Heart left ventricle (tissue), 13 donors: ENCODE data around the gene CTNNA3.

Experiments used
- CTCF ChIP-seq, 12 donors: fragments of 200-600 bp; sonication (generic) in 4 of 12; IDR thresholded peaks; one replicate each; pipeline versions ENCODE4 v1.5.0 to v1.8.0; 2018 to 2022; ENCODE audit warnings: antibody characterized with exemption in 12 of 12, mild to moderate bottlenecking in 5 of 12
- POLR2A ChIP-seq, 2 donors: fragments of 450-650 bp; IDR thresholded peaks; one replicate each; pipeline ENCODE4 v1.6.1; 2017; ENCODE audit warnings: antibody characterized with exemption in 2 of 2, mild to moderate bottlenecking in 2 of 2, moderate library complexity in 2 of 2
- donor health status: ischemic (EF 13 %, LVEDD 7.1; RV severe dilation, severe dysfunction).
- donor health status: DM: no; HTN: yes; CAD: no.
- donor health status: DM: no; HTN: no; CAD: no.
- donor health status: ischemic (EF 25% LVEDD 6.9; RV normal size, moderate dysfunction).
- donor health status: ischemic (EF 25% LVEDD 5.7; RV mildly dilated, moderate dysfunction).
- donor health status: ischemic (EF 35%, LVEDD 5.7; RV mildly dilated, moderate dysfunction).
- donor health status: nonischemic (EF 11% LVEDD 7.7; RV severe dilation, severe dysfunction).
- donor health status: DM: yes; HTN: yes; CAD: no.
- donor health status: PGD.
- donor health status: ischemic (EF 29% LVEDD 5.4; RV normal size, mild dysfunction).
- donor health status: nonischemic (EF 23%, LVEDD 6.1; RV moderate dilation, normal function).

- TF ChIP-seq CTCF (IDR thresholded peaks at IDR 0.05): no peak
- no peak for TF ChIP-seq POLR2A (IDR thresholded peaks at IDR 0.05)
Observed at GRCh38 chr10:66843396-66843795, 852.6 kb downstream of the CTNNA3 start.
